HG02884 (cell line): Measurements from ENCODE around the gene SHROOM4.

Source experiments
- ATAC-seq: cut with Tn5 transposase; IDR thresholded peaks from one replicate; pipeline ENCODE4 v1.9.1; 2021; ENCODE audit warnings: mild to moderate bottlenecking, moderate library complexity; ENCODE audit not compliant: unreplicated experiment

Gene SHROOM4

GRCh38 chrX:50707955-50708699 is 105.9 kb downstream of the SHROOM4 start:
- ATAC-seq = no peak

GRCh38 chrX:50707405-50707804 is 106.6 kb downstream of the SHROOM4 start:
- no peak for ATAC-seq

GRCh38 chrX:50705042-50705441 is 109.0 kb downstream of the SHROOM4 start:
- no peak for ATAC-seq

GRCh38 chrX:50704360-50704759 is 109.6 kb downstream of the SHROOM4 start:
- no peak for ATAC-seq

GRCh38 chrX:50700921-50701320 is 113.1 kb downstream of the SHROOM4 start:
- ATAC-seq = no peak

- ATAC-seq = no peak
Observed at GRCh38 chrX:50698944-50699343, 115.0 kb downstream of the SHROOM4 start.

- ATAC-seq = no peak
Observed at GRCh38 chrX:50697691-50698090, 116.3 kb downstream of the SHROOM4 start.

GRCh38 chrX:50691820-50692219 is 122.2 kb downstream of the SHROOM4 start:
- ATAC-seq = peak; percentile 90

GRCh38 chrX:50684871-50685270 is 129.1 kb downstream of the SHROOM4 start:
- ATAC-seq = no peak

GRCh38 chrX:50680990-50681389 is 133.0 kb downstream of the SHROOM4 start:
- ATAC-seq = no peak

GRCh38 chrX:50677789-50678188 is 136.2 kb downstream of the SHROOM4 start:
- ATAC-seq = no peak

- ATAC-seq = no peak
Observed at GRCh38 chrX:50671661-50672060, 142.3 kb downstream of the SHROOM4 start.

GRCh38 chrX:50668860-50669259 is 145.1 kb downstream of the SHROOM4 start:
- no peak for ATAC-seq

- ATAC-seq = no peak
Observed at GRCh38 chrX:50648156-50648555, 165.8 kb downstream of the SHROOM4 start.

GRCh38 chrX:50644496-50644895 is 169.5 kb downstream of the SHROOM4 start:
- ATAC-seq = no peak

- no peak for ATAC-seq
Observed at GRCh38 chrX:50643525-50644137, 170.4 kb downstream of the SHROOM4 start.

GRCh38 chrX:50638123-50638522 is 175.9 kb downstream of the SHROOM4 start:
- ATAC-seq = no peak

- ATAC-seq = no peak
Observed at GRCh38 chrX:50635817-50636365, 178.1 kb downstream of the SHROOM4 start.

GRCh38 chrX:50635162-50635561 is 178.8 kb downstream of the SHROOM4 start:
- no peak for ATAC-seq

GRCh38 chrX:50629774-50630173 is 184.2 kb downstream of the SHROOM4 start:
- no peak for ATAC-seq

GRCh38 chrX:50627696-50628095 is 186.3 kb downstream of the SHROOM4 start:
- ATAC-seq = no peak

GRCh38 chrX:50626432-50626831 is 187.6 kb downstream of the SHROOM4 start:
- no peak for ATAC-seq
